HepG2 (cell line): Measurements from ENCODE around the gene RUFY2. TPM values are rescaled to one million over a fixed set of nuclear protein-coding genes. Genes with fewer than 3 reads are reported as not detected.

Experiments
- ATAC-seq: fragments of 200-7000 bp; cut with Tn5 transposase; 3 replicates; pipeline ENCODE4 v1.9.1; 2020; ENCODE audit warnings: mild to moderate bottlenecking, moderate library complexity
- BruUV-seq: library from RNA; stranded (reverse); fragments of 400-500 nt; replicated peaks from 2 replicates; lab custom pipeline; 2021; lab: Mats Ljungman, UMichigan
- CTCF ChIA-PET: fragments of 300-600 bp; formaldehyde crosslinking; extraction: SDS; loops from one replicate; lab custom pipeline; 2021; ENCODE audit warnings: low total read pairs, inconsistent platforms, low intra/inter-chr PET ratio; lab: Yijun Ruan, JAX
- POLR2A ChIA-PET: fragments of 350-600 bp; sonication (Branson Sonifier 250); formaldehyde crosslinking; loops from one replicate; lab custom pipeline; 2020; ENCODE audit warnings: antibody characterized with exemption, inconsistent platforms; lab: Yijun Ruan, JAX
- DNase-seq: peaks from one replicate; pipeline ENCODE4 v3.0.0-alpha.2; 2015; ENCODE audit warnings: low spot score
- FAIRE-seq: peaks from 3 replicates; lab custom pipeline; 2011; peaks lifted over from hg19 to GRCh38; lab: Jason Lieb, UNC
- H2AFZ ChIP-seq: one replicate; pipeline ENCODE4 v1.6.1; 2011; ENCODE audit warnings: low read length, inconsistent platforms
- H3K27ac ChIP-seq: fragments of 300-600 bp; 3 replicates; pipeline ENCODE4 v1.8.0; 2011; ENCODE audit warnings: mixed run types, mild to moderate bottlenecking, mixed read lengths, low read length, inconsistent platforms; ENCODE audit not compliant: insufficient read depth; ENCODE audit errors: extremely low read length
- H3K27me3 ChIP-seq, 2 experiments: fragments of 200-600 bp in 1 of 2; 2 replicates in 1 of 2; 3 replicates in 1 of 2; pipeline versions ENCODE4 v1.6.0 to v1.8.0; 2011; ENCODE audit warnings: low read length in 2 of 2, mild to moderate bottlenecking in 2 of 2, moderate library complexity in 2 of 2, inconsistent platforms in 1 of 2; ENCODE audit not compliant: insufficient read depth in 2 of 2, control insufficient read depth in 1 of 2
- H3K36me3 ChIP-seq, 2 experiments: fragments of 200-600 bp in 1 of 2; replicated peaks in 1 of 2; 2 replicates in 1 of 2; 3 replicates in 1 of 2; pipeline versions ENCODE4 v1.5.1 to v1.8.0; 2011; ENCODE audit warnings: low read length in 2 of 2, inconsistent platforms in 1 of 2; ENCODE audit not compliant: insufficient read depth in 2 of 2, control insufficient read depth in 1 of 2
- H3K4me1 ChIP-seq: 2 replicates; pipeline ENCODE4 v1.5.1; 2012; ENCODE audit warnings: low read length, inconsistent platforms; ENCODE audit not compliant: insufficient read depth
- H3K4me2 ChIP-seq: 2 replicates; pipeline ENCODE4 v1.6.0; 2011; ENCODE audit warnings: low read depth, low read length, inconsistent platforms
- H3K4me3 ChIP-seq, 3 experiments: fragments of 200-600 bp in 1 of 3; sonication (generic), shearing (Covaris generic) in 1 of 3; replicated peaks in 1 of 3; 2 replicates each; pipeline ENCODE4 v1.5.1; 2011 to 2016; ENCODE audit warnings: low read length in 3 of 3, inconsistent platforms in 2 of 3, low read depth in 2 of 3, mild to moderate bottlenecking in 2 of 3, control low read depth in 1 of 3, mixed read lengths in 1 of 3; ENCODE audit not compliant: insufficient read depth in 1 of 3
- H3K79me2 ChIP-seq: one replicate; pipeline ENCODE4 v1.6.1; 2011; ENCODE audit warnings: low read length, inconsistent platforms; ENCODE audit not compliant: insufficient read depth
- H3K9ac ChIP-seq: 2 replicates; pipeline ENCODE4 v1.6.0; 2011; ENCODE audit warnings: mild to moderate bottlenecking, low read depth, low read length, inconsistent platforms; ENCODE audit not compliant: insufficient read depth
- H3K9me3 ChIP-seq: 2 replicates; pipeline ENCODE4 v1.5.1; 2012; ENCODE audit warnings: mild to moderate bottlenecking, low read length
- H4K20me1 ChIP-seq: 2 replicates; pipeline ENCODE4 v1.6.0; 2011; ENCODE audit warnings: inconsistent platforms, mild to moderate bottlenecking, low read length, moderate library complexity; ENCODE audit not compliant: insufficient read depth
- BATF2 ChIP-seq: sonication (generic); formaldehyde crosslinking; IDR thresholded peaks from 2 replicates; pipeline ENCODE4 v1.8.0; 2022; ENCODE audit warnings: mild to moderate bottlenecking, missing genetic modification reagents, moderate library complexity
- BHLHE40 ChIP-seq: IDR thresholded peaks from 2 replicates; pipeline ENCODE4 v1.6.1; 2011; ENCODE audit warnings: low read length, improper control_type of control experiment
- CBX2 ChIP-seq, 2 experiments: fragments of 200-600 bp in 1 of 2; sonication (generic); formaldehyde crosslinking in 1 of 2; IDR thresholded peaks; 2 replicates each; pipeline versions ENCODE4 v1.7.0 to v1.8.1; 2018 to 2022; ENCODE audit warnings: low read depth in 2 of 2, low read length in 1 of 2, mild to moderate bottlenecking in 1 of 2, missing genetic modification reagents in 1 of 2
- E2F5 ChIP-seq: sonication (generic); formaldehyde crosslinking; conservative IDR thresholded peaks from 2 replicates; pipeline ENCODE4 v1.4.0; 2020; ENCODE audit warnings: missing genetic modification reagents
- SRSF1 ChIP-seq: fragments of 200-400 bp; formaldehyde crosslinking; optimal IDR thresholded peaks from 2 replicates; pipeline ENCODE3; 2017; ENCODE audit warnings: mild to moderate bottlenecking, low read depth, low read length, moderate library complexity
- ZNF333 ChIP-seq: sonication (generic); formaldehyde crosslinking; IDR thresholded peaks from 2 replicates; pipeline ENCODE4 v1.4.0; 2020; ENCODE audit warnings: mild to moderate bottlenecking, missing genetic modification reagents, borderline replicate concordance
- ZNF496 ChIP-seq: sonication (generic); formaldehyde crosslinking; IDR thresholded peaks from 2 replicates; pipeline ENCODE4 v1.8.1; 2023; ENCODE audit warnings: mild to moderate bottlenecking, moderate library complexity, missing genetic modification reagents; ENCODE audit not compliant: insufficient replicate concordance
- ZNF644 ChIP-seq: IDR thresholded peaks from 2 replicates; pipeline ENCODE4 v1.6.1; 2016; ENCODE audit warnings: low read depth
- ZNF75D ChIP-seq: sonication (generic); formaldehyde crosslinking; IDR thresholded peaks from 2 replicates; pipeline ENCODE4 v1.8.1; 2023; ENCODE audit warnings: missing genetic modification reagents, mild to moderate bottlenecking, borderline replicate concordance
- WGBS: methylation state at CpG from one replicate; pipeline ENCODE4 v1.1.6; 2017; ENCODE audit warnings: low lambda C conversion rate; 5-methylcytosine and 5-hydroxymethylcytosine counted together
- in situ Hi-C: cut with HindIII; loops from 2 replicates; pipeline ENCODE4 v1.10.0; 2017; ENCODE audit warnings: low pct_unique_long_range_greater_than_20kb; ENCODE audit not compliant: extremely low pct_ligation_motif_present
- intact Hi-C: fragments of 100-400 bp; cut with micrococcal nuclease; formaldehyde crosslinking; loops from one replicate; pipeline ENCODE4 v1.10.0; 2022; ENCODE audit not compliant: unreplicated experiment
- polyA plus RNA-seq, 8 experiments: library from polyadenylated mRNA; depleted of rRNA in 3 of 8; stranded (reverse) in 7 of 8; unstranded in 1 of 8; fragments of >200 nt; fragmentation: Illumina TruSeq in 4 of 8; extraction: Trizol in 4 of 8; gene quantifications; 2 replicates each; pipeline versions ENCODE4 v1.2.1 to v1.2.3, GENCODE V29; 2011 to 2016; ENCODE audit warnings: low read depth in 4 of 8, missing spikeins in 1 of 8, mixed read lengths in 1 of 8; ENCODE audit not compliant: insufficient read depth in 1 of 8
- total RNA-seq, 5 experiments: library from RNA; depleted of rRNA; stranded (reverse); fragments of >200 nt; fragmentation: Illumina TruSeq; extraction: Trizol; gene quantifications; 2 replicates each; pipeline ENCODE4 v1.2.3, GENCODE V29; 2016; ENCODE audit warnings: low read depth in 1 of 5
- TF ChIP-seq, protein P1 (sequence below): sonication (generic); formaldehyde crosslinking; conservative IDR thresholded peaks from 2 replicates; pipeline ENCODE4 v1.4.0; 2020; ENCODE audit warnings: missing genetic modification reagents

Gene RUFY2
- total and polyA plus RNA-seq, 2 of the 13 experiments (the other 11 are each of a cell fraction or from before 2014, with no cell fraction given): 10.1 to 16.1 TPM

- no peak overlapping the region for H3K4me3 ChIP-seq
- ATAC-seq (no peak), DNase-seq (no peak), FAIRE-seq (no peak)
- CTCF ChIA-PET: no interaction called here
- no peak overlapping the region for H3K27ac ChIP-seq
- H4K20me1 ChIP-seq: no peaks in the 10 kb centered on the region
- intact Hi-C loops: no loop called here
- 96% methylated on average over 6 of the region's 6 CpGs for WGBS
- in situ Hi-C loops: no loop called here
- H3K36me3 ChIP-seq: peaks cover 4 to 26% of the 10 kb centered on the region in 2 experiments; a peak in 3 of 5 replicates
- BruUV-seq: no TSS peak
- POLR2A ChIA-PET: no interaction called here
- H3K79me2 ChIP-seq: no peaks in the 10 kb centered on the region
- H2AFZ ChIP-seq: no peak overlapping the region
- no peak overlapping the region for H3K9ac ChIP-seq
- no peaks in the 10 kb centered on the region for H3K27me3 ChIP-seq
- no peaks in the 10 kb centered on the region for H3K9me3 ChIP-seq
- H3K4me1 ChIP-seq: no peaks in the 10 kb centered on the region
- TF ChIP-seq ZNF496 (CRISPR knock-in tag) (no peak), ZNF333 (CRISPR knock-in tag) (no peak), ZNF644 (CRISPR knock-in tag) (no peak), E2F5 (no peak), SRSF1 (no peak), BHLHE40 (no peak), CBX2 (IDR thresholded peaks at IDR 0.05; ENCODE audit: low read depth, low read length) (no peak), CBX2 (CRISPR knock-in tag; IDR thresholded peaks at IDR 0.05; ENCODE audit: low read depth) (no peak), BATF2 (no peak), ZNF75D (CRISPR knock-in tag) (no peak)
- TF ChIP-seq, protein P1, sequence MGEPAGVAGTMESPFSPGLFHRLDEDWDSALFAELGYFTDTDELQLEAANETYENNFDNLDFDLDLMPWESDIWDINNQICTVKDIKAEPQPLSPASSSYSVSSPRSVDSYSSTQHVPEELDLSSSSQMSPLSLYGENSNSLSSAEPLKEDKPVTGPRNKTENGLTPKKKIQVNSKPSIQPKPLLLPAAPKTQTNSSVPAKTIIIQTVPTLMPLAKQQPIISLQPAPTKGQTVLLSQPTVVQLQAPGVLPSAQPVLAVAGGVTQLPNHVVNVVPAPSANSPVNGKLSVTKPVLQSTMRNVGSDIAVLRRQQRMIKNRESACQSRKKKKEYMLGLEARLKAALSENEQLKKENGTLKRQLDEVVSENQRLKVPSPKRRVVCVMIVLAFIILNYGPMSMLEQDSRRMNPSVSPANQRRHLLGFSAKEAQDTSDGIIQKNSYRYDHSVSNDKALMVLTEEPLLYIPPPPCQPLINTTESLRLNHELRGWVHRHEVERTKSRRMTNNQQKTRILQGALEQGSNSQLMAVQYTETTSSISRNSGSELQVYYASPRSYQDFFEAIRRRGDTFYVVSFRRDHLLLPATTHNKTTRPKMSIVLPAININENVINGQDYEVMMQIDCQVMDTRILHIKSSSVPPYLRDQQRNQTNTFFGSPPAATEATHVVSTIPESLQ (CRISPR knock-in tag): no peak
- H3K4me2 ChIP-seq: no peak overlapping the region
Measured at GRCh38 chr10:68359189-68359588, 47.9 kb downstream of the RUFY2 start.
